Prostate gland (tissue), 2 donors: Measurements from ENCODE around the gene SYT6.

ENCODE experiments used
- CTCF ChIP-seq, 4 experiments: fragments of 200-600 bp in 2 of 4; fragments of 450-650 bp in 2 of 4; sonication (generic) in 2 of 4; IDR thresholded peaks; 1 replicate in 3 of 4; 2 replicates in 1 of 4; pipeline ENCODE4 v1.5.1; 2016 to 2019; ENCODE audit warnings: antibody characterized with exemption in 4 of 4, mild to moderate bottlenecking in 2 of 4, moderate library complexity in 2 of 4
- POLR2A ChIP-seq: fragments of 450-650 bp; IDR thresholded peaks from one replicate; pipeline ENCODE4 v1.6.1; 2016; ENCODE audit warnings: antibody characterized with exemption, mild to moderate bottlenecking
- POLR2AphosphoS5 ChIP-seq: sonication (generic); formaldehyde crosslinking; IDR thresholded peaks from one replicate; pipeline ENCODE4 v1.6.1; 2017; ENCODE audit warnings: antibody characterized with exemption

DNA sequence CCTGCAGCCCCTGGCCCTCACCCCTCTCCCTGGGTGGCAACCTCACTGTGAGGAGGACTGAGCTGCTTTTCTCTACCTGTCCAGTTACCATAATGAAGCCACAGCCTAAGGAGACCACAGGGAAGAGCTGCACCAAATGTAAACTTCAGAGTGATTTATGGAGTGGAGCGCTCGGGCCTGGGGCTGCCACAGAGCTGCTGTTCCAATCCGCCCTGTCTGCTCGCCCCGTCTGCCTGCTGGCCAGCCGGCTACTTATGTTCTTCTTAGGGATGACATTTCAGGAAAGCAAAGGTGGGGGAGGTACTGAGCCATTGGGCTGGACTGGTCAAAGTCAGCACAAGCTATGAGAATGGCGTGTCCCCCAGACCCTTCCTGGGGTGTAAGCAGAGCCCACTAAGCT is 17.9 kb downstream of the SYT6 start:
- TF ChIP-seq POLR2A (no peak), POLR2AphosphoS5 (no peak), CTCF (IDR thresholded peaks at IDR 0.05) (no peak)
